HG03025 (cell line): ENCODE measurements around the gene TWIST2.

ENCODE experiments used
- ATAC-seq: cut with Tn5 transposase; IDR thresholded peaks from one replicate; pipeline ENCODE4 v1.9.1; 2021; ENCODE audit warnings: mild to moderate bottlenecking, moderate library complexity; ENCODE audit not compliant: unreplicated experiment, low FRiP score

The TWIST2 gene

DNA sequence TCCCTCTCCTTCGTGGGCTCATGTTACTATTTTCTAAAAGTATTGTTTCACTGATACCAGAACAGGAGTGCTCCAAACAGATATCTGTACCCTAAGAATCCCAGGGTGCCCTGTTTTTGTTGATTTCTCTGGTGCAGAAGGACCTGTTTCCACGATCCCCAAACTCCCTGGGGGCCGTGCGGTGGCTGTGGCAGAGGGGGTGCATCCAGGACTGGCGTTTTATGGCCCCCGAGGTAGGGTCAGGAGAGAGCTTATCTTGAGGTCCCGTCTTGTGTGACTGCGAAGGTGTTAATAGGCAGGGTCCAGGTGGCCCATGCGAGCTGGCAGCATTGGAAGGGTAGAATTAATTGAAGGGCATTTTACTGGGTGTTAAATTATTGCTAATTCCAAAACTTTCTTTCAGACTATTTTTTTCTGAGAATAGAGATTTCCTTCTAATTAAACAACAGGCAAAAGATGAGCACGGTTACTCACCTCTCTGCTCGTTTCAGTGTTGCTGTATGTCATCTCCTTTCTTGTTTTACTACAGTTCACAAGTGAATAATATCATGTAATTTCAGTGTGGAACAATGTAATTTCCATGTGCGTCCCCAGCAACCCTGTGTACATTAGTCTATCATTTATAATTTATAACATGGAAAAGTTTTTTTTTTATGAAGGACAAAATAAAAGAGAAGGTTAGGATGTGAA is 8.2 kb downstream of the TWIST2 start:
- ATAC-seq, result no peak

- ATAC-seq, result no peak
These were observed 9.1 kb downstream of the TWIST2 start for GRCh38 chr2:238856713-238857567.

- no peak for ATAC-seq
These were observed 10.1 kb downstream of the TWIST2 start for GRCh38 chr2:238857959-238858358.

- ATAC-seq, result no peak
These were observed 11.9 kb downstream of the TWIST2 start for GRCh38 chr2:238859636-238860347.

- no peak for ATAC-seq
These were observed 13.3 kb downstream of the TWIST2 start for GRCh38 chr2:238861013-238861730.

DNA sequence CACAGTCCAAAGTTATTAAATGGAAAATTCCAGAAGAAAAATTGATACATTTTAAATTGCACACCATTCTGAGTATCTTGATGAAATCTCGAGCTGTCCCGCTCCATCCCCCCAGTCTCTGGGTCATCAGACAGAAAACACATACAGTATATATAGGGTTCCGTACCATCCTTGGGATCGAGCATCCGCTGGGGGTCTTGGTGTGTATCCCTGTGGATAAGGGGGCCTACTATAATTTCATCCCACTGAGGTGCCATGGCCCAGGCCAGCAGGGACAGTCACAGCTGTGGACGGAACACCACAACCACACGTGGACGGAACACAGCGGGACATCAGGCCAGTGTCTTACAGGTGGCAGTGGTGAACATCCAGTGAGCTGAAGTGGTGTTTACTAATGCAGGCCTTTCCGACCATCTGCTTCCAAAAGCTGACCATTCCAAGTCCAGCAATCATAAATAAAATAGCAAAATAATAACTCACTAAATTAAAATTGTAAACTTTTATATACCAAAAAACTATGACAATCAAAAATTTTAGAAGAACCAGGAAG is 14.0 kb downstream of the TWIST2 start:
- no peak for ATAC-seq

GRCh38 chr2:238862701-238863100 is 14.8 kb downstream of the TWIST2 start:
- ATAC-seq, result no peak

GRCh38 chr2:238863231-238863630 is 15.3 kb downstream of the TWIST2 start:
- no peak for ATAC-seq

GRCh38 chr2:238863749-238864206 is 15.9 kb downstream of the TWIST2 start:
- no peak for ATAC-seq

DNA sequence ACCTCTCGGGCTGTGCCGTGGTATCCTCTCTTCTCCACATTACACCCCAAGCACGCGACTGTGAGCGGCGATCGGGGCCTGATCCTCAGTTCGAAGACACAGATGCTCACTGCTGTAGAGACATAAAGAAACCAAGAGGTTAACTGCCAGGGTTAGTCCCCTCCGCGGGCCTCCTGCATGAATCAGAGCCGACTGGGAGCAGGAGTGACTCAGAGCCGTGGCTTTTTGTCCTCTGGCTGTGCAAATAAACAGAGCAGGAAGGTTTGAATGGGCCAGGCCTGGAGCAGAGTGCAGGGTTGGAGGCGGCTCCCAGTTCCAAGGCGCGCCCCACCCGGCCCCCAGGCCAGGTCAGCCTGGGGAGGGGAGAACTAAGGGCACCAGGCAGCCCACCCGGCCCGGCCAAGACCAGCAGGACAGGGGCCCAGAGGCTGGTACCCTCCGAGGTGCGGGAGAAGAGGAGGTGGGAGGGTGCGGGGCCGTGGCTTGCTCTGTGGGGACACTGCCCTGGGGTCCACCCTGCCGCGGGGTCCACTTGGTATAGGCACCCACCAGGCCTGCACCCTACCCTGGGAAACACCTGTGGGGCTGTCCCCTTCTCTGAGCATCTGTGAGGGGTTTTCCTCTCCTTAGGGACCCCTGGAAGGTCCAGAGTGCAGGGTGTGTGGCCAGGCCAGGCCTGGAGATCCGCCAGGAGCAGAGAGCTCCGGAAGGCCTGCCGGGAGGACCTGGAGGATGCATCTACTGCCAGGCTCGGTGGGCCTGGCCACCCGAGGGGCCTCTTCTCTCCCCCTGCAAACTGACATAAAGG is 16.5 kb downstream of the TWIST2 start:
- no peak for ATAC-seq

GRCh38 chr2:238865015-238865719 is 17.3 kb downstream of the TWIST2 start:
- ATAC-seq, result no peak

- ATAC-seq, result no peak
These were observed 18.0 kb downstream of the TWIST2 start for GRCh38 chr2:238865744-238866355.

- no peak for ATAC-seq
These were observed 18.9 kb downstream of the TWIST2 start for GRCh38 chr2:238866656-238867277.

GRCh38 chr2:238868067-238868524 is 20.2 kb downstream of the TWIST2 start:
- ATAC-seq, result no peak

- ATAC-seq, result no peak
These were observed 20.9 kb downstream of the TWIST2 start for GRCh38 chr2:238868616-238869292.

GRCh38 chr2:238869293-238870124 is 21.6 kb downstream of the TWIST2 start:
- ATAC-seq, result no peak
